DMS79 (cell line): ENCODE results near the gene TBCD.
"Not testable (repeated sequence)": the region's sequence is repeated elsewhere in the genome, so short reads cannot be mapped to it uniquely, and the experiment has no call there.

ENCODE experiments used
- DNase-seq: peaks from one replicate; lab custom pipeline; 2025; lab: John Stamatoyannopoulos, UW

TBCD gene

GRCh38 chr17:82767041-82767754, 15.3 kb downstream of the TBCD start:
- no peak for DNase-seq

GRCh38 chr17:82769041-82769440, 17.2 kb downstream of the TBCD start:
- DNase-seq: no peak

- DNase-seq: no peak
Measured at GRCh38 chr17:82772026-82772425, 20.2 kb downstream of the TBCD start.

GRCh38 chr17:82774456-82774855, 22.6 kb downstream of the TBCD start:
- DNase-seq: not testable (repeated sequence)

- no peak for DNase-seq
Measured at GRCh38 chr17:82775001-82775823, 23.3 kb downstream of the TBCD start.

- DNase-seq: no peak
Measured at GRCh38 chr17:82776454-82776853, 24.6 kb downstream of the TBCD start.

- not testable (repeated sequence) for DNase-seq
Measured at GRCh38 chr17:82777778-82778375, 26.0 kb downstream of the TBCD start.

- no peak for DNase-seq
Measured at GRCh38 chr17:82779541-82779940, 27.7 kb downstream of the TBCD start.

GRCh38 chr17:82780195-82780594, 28.3 kb downstream of the TBCD start:
- no peak for DNase-seq

- DNase-seq: no peak
Measured at GRCh38 chr17:82780971-82781893, 29.4 kb downstream of the TBCD start.

- DNase-seq: peak; percentile 57
Measured at GRCh38 chr17:82781894-82782274, 30.0 kb downstream of the TBCD start.

GRCh38 chr17:82782657-82783207, 30.9 kb downstream of the TBCD start:
- no peak for DNase-seq

GRCh38 chr17:82783498-82783897, 31.6 kb downstream of the TBCD start:
- no peak for DNase-seq

GRCh38 chr17:82785581-82785980, 33.7 kb downstream of the TBCD start:
- not testable (repeated sequence) for DNase-seq

GRCh38 chr17:82786427-82786826, 34.6 kb downstream of the TBCD start:
- no peak for DNase-seq

GRCh38 chr17:82787081-82787848, 35.4 kb downstream of the TBCD start:
- peak; percentile 82 for DNase-seq

- DNase-seq: no peak
Measured at GRCh38 chr17:82788206-82789001, 36.5 kb downstream of the TBCD start.

- DNase-seq: no peak
Measured at GRCh38 chr17:82789051-82789592, 37.3 kb downstream of the TBCD start.

- DNase-seq: no peak
Measured at GRCh38 chr17:82789806-82790205, 37.9 kb downstream of the TBCD start.

- DNase-seq: no peak
Measured at GRCh38 chr17:82790391-82790790, 38.5 kb downstream of the TBCD start.
